Heart left ventricle (tissue), 13 donors: Measurements from ENCODE around the gene TTC39C.

Source experiments
- CTCF ChIP-seq, 12 donors: fragments of 200-600 bp; sonication (generic) in 4 of 12; IDR thresholded peaks; one replicate each; pipeline versions ENCODE4 v1.5.0 to v1.8.0; 2018 to 2022; ENCODE audit warnings: antibody characterized with exemption in 12 of 12, mild to moderate bottlenecking in 5 of 12
- POLR2A ChIP-seq, 2 donors: fragments of 450-650 bp; IDR thresholded peaks; one replicate each; pipeline ENCODE4 v1.6.1; 2017; ENCODE audit warnings: antibody characterized with exemption in 2 of 2, mild to moderate bottlenecking in 2 of 2, moderate library complexity in 2 of 2
- donor health status: ischemic (EF 13 %, LVEDD 7.1; RV severe dilation, severe dysfunction).
- donor health status: DM: no; HTN: yes; CAD: no.
- donor health status: DM: no; HTN: no; CAD: no.
- donor health status: ischemic (EF 25% LVEDD 6.9; RV normal size, moderate dysfunction).
- donor health status: ischemic (EF 25% LVEDD 5.7; RV mildly dilated, moderate dysfunction).
- donor health status: ischemic (EF 35%, LVEDD 5.7; RV mildly dilated, moderate dysfunction).
- donor health status: nonischemic (EF 11% LVEDD 7.7; RV severe dilation, severe dysfunction).
- donor health status: DM: yes; HTN: yes; CAD: no.
- donor health status: PGD.
- donor health status: ischemic (EF 29% LVEDD 5.4; RV normal size, mild dysfunction).
- donor health status: nonischemic (EF 23%, LVEDD 6.1; RV moderate dilation, normal function).

- TF ChIP-seq CTCF (IDR thresholded peaks at IDR 0.05), result no peak
- TF ChIP-seq POLR2A (IDR thresholded peaks at IDR 0.05), result no peak
Measured at GRCh38 chr18:24138409-24138788, 123.8 kb downstream of the TTC39C start.
